Vagina (tissue), 2 donors: Measurements from ENCODE around the gene TFAP2A.

Source experiments
- CTCF ChIP-seq, 3 experiments: fragments of 450-650 bp in 2 of 3; fragments of 200-600 bp in 1 of 3; sonication (generic) in 1 of 3; IDR thresholded peaks; one replicate each; pipeline ENCODE4 v1.5.1; 2017 to 2019; ENCODE audit warnings: antibody characterized with exemption in 3 of 3, mild to moderate bottlenecking in 2 of 3, moderate library complexity in 2 of 3
- POLR2A ChIP-seq, 2 donors: fragments of 450-650 bp; IDR thresholded peaks; one replicate each; pipeline ENCODE4 v1.6.1; 2017; ENCODE audit warnings: antibody characterized with exemption in 2 of 2, mild to moderate bottlenecking in 2 of 2, moderate library complexity in 2 of 2

GRCh38 chr6:10386220-10386619 is 28.7 kb downstream of the TFAP2A start:
- TF ChIP-seq CTCF (IDR thresholded peaks at IDR 0.05) = no peak
- no peak for TF ChIP-seq POLR2A (IDR thresholded peaks at IDR 0.05)
